VCaP (cell line): ENCODE data around the gene SERPINA6.

ENCODE experiments used
- H3K27ac ChIP-seq: fragments of 450-650 bp; 2 replicates; pipeline ENCODE4 v1.5.1; 2017
- TF ChIP-seq, protein P1 (sequence below): fragments of 450-650 bp; conservative IDR thresholded peaks from 2 replicates; pipeline ENCODE4 v1.5.1; 2017; ENCODE audit warnings: mild to moderate bottlenecking, moderate library complexity

SERPINA6 gene

DNA sequence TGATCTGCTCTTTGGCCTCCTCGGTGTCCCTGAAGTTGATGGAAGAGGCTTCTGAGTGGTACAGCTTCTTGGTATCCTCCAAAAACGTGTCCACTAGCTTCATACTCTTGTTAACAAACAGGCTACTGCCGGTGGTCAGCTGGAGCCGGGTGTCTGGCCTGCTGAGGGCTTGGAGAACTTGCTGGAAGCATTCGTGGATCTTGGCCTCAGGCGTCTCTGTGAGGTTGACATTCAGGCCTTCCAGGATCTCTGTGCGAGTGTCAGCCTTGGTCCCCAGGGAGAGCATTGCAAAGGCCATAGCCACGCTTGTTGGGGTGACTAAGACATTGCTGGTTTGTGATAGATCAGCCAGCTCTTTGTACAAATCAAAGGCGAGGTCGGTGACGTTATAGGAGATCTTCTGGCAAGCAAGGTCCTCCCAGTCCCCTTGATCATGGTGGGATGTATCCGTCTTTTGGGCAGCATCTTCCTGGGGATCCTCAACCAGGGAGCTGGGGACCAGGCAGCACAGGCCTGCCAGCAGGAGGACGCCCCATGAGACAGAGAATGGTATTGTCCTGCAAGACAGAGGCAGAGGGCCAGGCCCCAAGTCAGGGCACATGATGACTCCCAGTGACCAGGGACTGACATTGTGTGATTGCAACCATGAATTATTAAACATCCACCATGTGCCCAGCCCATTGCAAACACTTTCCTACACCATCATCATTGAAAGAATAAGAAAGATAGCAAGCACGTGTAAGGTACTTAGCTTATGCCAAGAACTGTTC is 43.2 kb upstream of the SERPINA6 start, which contains the start of gene SERPINA2:
SERPINA2 (minus strand) TSS at position 553 of the 770 bp plus-strand sequence.
- TF ChIP-seq, protein P1, sequence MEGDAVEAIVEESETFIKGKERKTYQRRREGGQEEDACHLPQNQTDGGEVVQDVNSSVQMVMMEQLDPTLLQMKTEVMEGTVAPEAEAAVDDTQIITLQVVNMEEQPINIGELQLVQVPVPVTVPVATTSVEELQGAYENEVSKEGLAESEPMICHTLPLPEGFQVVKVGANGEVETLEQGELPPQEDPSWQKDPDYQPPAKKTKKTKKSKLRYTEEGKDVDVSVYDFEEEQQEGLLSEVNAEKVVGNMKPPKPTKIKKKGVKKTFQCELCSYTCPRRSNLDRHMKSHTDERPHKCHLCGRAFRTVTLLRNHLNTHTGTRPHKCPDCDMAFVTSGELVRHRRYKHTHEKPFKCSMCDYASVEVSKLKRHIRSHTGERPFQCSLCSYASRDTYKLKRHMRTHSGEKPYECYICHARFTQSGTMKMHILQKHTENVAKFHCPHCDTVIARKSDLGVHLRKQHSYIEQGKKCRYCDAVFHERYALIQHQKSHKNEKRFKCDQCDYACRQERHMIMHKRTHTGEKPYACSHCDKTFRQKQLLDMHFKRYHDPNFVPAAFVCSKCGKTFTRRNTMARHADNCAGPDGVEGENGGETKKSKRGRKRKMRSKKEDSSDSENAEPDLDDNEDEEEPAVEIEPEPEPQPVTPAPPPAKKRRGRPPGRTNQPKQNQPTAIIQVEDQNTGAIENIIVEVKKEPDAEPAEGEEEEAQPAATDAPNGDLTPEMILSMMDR, result no peak
- H3K27ac ChIP-seq, result no peak within 1 kb of the TSS

GRCh38 chr14:94365624-94366023 is 42.5 kb upstream of the SERPINA6 start:
- no peak overlapping the region for H3K27ac ChIP-seq
- TF ChIP-seq, protein P1, result no peak

- TF ChIP-seq, protein P1, result no peak
- H3K27ac ChIP-seq, result no peak overlapping the region
Observed at GRCh38 chr14:94364964-94365363, 41.8 kb upstream of the SERPINA6 start.

GRCh38 chr14:94364037-94364436 is 40.9 kb upstream of the SERPINA6 start:
- no peak overlapping the region for H3K27ac ChIP-seq
- TF ChIP-seq, protein P1, result no peak

- H3K27ac ChIP-seq, result no peak overlapping the region
- TF ChIP-seq, protein P1, result no peak
Observed at GRCh38 chr14:94363151-94363624, 40.1 kb upstream of the SERPINA6 start.

GRCh38 chr14:94362614-94363133 is 39.5 kb upstream of the SERPINA6 start:
- H3K27ac ChIP-seq, result no peak overlapping the region
- TF ChIP-seq, protein P1, result no peak

- TF ChIP-seq, protein P1, result no peak
- no peak overlapping the region for H3K27ac ChIP-seq
Observed at GRCh38 chr14:94361682-94362081, 38.5 kb upstream of the SERPINA6 start.
